ENCODE data around the gene MALSU1. TPM values are rescaled to one million over a fixed set of nuclear protein-coding genes. Genes with fewer than 3 reads are reported as not detected.
A peak's percentile ranks its signal among the peaks of the same experiment; 100 is the strongest.

Gene MALSU1
- total RNA-seq, 1 donor from 2014 or later: 22.4 TPM

GRCh38 chr7:23277359-23277989 is 21.7 kb upstream of the MALSU1 start:
- intact Hi-C loops (cut with DNase I): loop anchor here (5.0 kb wide), 1 partner anchor 185 kb away; no protein-coding TSS in a partner anchor
- no peaks in the 10 kb centered on the region for H3K4me1 ChIP-seq
- H3K4me3 ChIP-seq: no peak overlapping the region
- H3K36me3 ChIP-seq: peaks cover 5 to 8% of the 10 kb centered on the region in 2 donors
- DNase-seq (ENCODE audit: low spot score in 2 of 2): no peak
- no peak overlapping the region for H3K27ac ChIP-seq
- H3K9me3 ChIP-seq: no peaks in the 10 kb centered on the region
- peak; percentile 33 to 65 (median 52) for TF ChIP-seq CTCF (IDR thresholded peaks at IDR 0.05)
- H3K27me3 ChIP-seq: no peaks in the 10 kb centered on the region

DNA sequence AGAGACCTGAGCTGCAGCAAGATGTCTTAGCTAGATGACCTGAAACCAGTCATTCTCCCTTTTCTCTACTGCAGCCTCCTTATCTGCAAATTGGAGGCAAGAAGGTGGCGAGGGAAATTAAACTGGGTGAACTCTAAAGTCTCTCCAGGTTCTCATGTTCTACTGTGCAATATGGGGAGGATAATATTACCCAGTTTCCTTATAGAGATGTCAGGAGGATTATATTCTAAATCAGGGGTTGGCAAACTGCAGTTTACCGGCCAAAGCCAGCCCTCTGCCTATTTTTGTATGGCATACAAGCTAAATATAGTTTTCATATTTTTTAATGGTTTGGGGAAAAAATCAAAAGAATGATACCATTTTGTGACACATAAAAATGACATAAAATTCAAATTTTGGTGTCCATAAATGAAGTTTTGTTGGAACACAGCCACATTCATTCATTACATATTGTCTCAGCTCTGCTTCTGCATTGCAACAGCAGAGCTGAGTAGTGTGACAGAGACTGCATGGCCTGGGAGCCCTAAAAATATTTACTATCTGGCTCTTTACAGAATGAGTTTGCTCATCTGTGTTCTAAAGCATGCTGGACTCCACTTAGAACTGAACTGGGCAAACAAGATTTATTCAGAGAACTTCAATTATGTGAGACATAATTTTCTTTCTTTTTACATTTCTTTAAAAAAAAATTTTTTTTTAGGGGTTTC is 19.2 kb upstream of the MALSU1 start:
- H3K27me3 ChIP-seq: no peaks in the 10 kb centered on the region
- intact Hi-C loops (cut with DNase I): loop anchor here (5.0 kb wide), 1 partner anchor 182 kb away; no protein-coding TSS in a partner anchor
- H3K27ac ChIP-seq: no peak overlapping the region
- no peak for TF ChIP-seq CTCF (IDR thresholded peaks at IDR 0.05)
- no peaks in the 10 kb centered on the region for H3K9me3 ChIP-seq
- H3K4me1 ChIP-seq: no peaks in the 10 kb centered on the region
- DNase-seq (ENCODE audit: low spot score in 2 of 2): no peak
- H3K4me3 ChIP-seq: no peak overlapping the region
- H3K36me3 ChIP-seq: peaks cover 1 to 2% of the 10 kb centered on the region in 2 donors

- no peak for TF ChIP-seq CTCF (IDR thresholded peaks at IDR 0.05)
- DNase-seq (ENCODE audit: low spot score in 2 of 2): no peak
- H3K27ac ChIP-seq: no peak overlapping the region
- H3K4me1 ChIP-seq: no peaks in the 10 kb centered on the region
- no peaks in the 10 kb centered on the region for H3K9me3 ChIP-seq
- H3K4me3 ChIP-seq: no peak overlapping the region
- no peaks in the 10 kb centered on the region for H3K27me3 ChIP-seq
- H3K36me3 ChIP-seq: no peaks in the 10 kb centered on the region
- intact Hi-C loops (cut with DNase I): no loop called here
Observed at GRCh38 chr7:23283086-23283485, 16.1 kb upstream of the MALSU1 start.

- Histone ChIP-seq H3K36me3 (no peaks in the 10 kb centered on the region), H3K9me3 (no peaks in the 10 kb centered on the region), H3K27ac (no peak overlapping the region), H3K27me3 (no peaks in the 10 kb centered on the region), H3K4me1 (no peaks in the 10 kb centered on the region), H3K4me3 (no peak overlapping the region)
- no peak for DNase-seq (ENCODE audit: low spot score in 2 of 2)
- intact Hi-C loops (cut with DNase I): no loop called here
- TF ChIP-seq CTCF (IDR thresholded peaks at IDR 0.05): no peak
Observed at GRCh38 chr7:23284871-23285270, 14.3 kb upstream of the MALSU1 start.

GRCh38 chr7:23285657-23286646 is 13.2 kb upstream of the MALSU1 start:
- DNase-seq (ENCODE audit: low spot score in 2 of 2): no peak
- intact Hi-C loops (cut with DNase I): no loop called here
- Histone ChIP-seq H3K4me1 (no peaks in the 10 kb centered on the region), H3K4me3 (no peak overlapping the region), H3K36me3 (no peaks in the 10 kb centered on the region), H3K27ac (no peak overlapping the region), H3K27me3 (no peaks in the 10 kb centered on the region), H3K9me3 (no peaks in the 10 kb centered on the region)
- no peak for TF ChIP-seq CTCF (IDR thresholded peaks at IDR 0.05)
